HK-2 (cell line): ENCODE results near the gene ERC2.

Experiments
- DNase-seq: peaks from one replicate; pipeline ENCODE4 v3.0.0-alpha.2; 2018; ENCODE audit not compliant: unreplicated experiment

ERC2 gene

DNA sequence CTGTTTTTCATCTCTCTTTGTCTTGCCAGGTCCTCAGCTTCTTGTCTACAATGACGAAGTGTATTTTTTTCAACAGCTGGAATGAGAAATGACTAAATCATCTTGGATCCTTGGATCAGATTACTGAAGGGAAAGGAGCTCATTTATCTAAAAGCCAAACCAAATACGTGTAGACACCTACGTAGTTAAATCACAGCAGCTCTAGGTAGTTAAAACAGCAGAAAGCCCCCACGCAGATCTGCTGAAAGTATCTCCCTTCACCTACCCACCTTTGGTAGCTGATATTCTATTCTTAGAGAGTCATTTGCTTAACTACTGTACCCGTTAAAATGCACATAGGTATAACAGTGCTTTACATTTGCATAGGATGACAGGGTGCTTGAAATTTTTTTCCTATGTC, 875.7 kb downstream of the ERC2 start:
- no peak for DNase-seq

DNA sequence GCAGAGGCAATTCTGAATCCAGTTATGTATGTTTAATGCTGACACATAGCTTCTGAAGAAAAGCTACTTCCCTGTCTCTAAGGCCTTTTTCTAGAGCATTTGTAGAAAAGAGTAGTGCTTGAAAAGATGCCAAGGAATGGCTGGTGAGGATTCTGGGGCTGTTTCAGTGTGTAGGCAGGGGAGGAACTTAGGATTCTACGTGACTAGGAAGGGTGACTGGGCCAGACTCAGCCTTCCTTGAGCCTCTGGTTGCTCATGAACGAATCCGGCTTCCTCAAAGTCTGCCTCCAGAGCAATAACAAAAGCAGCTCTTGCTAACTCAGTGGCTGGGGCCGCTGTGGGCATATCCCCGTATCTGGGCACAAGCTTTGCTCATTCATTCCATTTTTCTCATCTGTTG, 876.4 kb downstream of the ERC2 start:
- DNase-seq = no peak

DNA sequence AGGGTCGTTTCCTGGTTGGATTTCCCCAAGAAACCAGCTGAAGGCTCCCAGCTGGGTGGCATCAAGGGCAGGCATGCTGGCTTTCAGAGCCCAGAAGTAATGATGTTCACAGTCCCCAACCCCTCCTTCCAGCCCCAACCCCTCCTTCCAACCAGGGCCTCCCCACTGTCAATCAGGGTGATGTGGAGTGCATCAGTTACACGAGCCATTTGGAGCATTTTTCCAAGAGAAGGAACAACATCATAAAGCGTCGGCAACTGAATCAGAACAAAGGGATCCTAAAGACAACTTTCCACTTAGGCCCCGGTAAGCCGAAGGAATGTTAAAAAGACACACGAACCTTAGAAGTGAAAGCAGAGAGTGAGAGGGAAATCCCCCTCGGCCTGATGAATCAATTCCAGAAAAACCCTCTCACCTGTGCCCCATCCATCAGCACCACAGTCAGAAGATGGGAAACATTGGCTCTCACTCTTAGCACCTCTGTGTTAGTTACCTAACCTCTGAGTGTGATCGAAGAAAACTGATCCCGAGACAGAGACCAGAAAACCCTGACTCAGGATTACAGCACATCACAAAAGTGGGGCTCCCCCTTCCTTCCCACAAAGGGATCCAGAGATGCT, 880.0 kb downstream of the ERC2 start:
- DNase-seq = no peak

DNA sequence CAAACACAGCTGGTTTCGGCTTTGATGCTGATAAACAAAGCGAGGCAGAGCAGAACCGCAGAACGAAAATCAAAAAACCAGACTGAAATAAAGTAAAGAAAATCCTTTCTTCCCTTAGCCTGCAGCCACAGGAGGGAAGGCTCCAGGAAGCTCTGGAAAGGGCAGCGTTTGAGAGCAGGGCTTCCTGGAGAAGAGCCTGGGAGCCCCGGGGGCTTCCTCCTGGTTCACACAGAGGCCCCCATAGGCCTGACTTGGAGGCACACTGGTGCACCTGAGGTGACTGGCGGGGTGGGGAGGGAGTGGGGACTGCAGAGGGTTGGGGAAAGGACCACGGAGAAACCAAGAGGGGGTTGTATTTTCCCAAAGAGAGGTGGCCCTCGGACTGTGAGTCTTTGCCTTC, 882.4 kb downstream of the ERC2 start:
- DNase-seq = no peak

DNA sequence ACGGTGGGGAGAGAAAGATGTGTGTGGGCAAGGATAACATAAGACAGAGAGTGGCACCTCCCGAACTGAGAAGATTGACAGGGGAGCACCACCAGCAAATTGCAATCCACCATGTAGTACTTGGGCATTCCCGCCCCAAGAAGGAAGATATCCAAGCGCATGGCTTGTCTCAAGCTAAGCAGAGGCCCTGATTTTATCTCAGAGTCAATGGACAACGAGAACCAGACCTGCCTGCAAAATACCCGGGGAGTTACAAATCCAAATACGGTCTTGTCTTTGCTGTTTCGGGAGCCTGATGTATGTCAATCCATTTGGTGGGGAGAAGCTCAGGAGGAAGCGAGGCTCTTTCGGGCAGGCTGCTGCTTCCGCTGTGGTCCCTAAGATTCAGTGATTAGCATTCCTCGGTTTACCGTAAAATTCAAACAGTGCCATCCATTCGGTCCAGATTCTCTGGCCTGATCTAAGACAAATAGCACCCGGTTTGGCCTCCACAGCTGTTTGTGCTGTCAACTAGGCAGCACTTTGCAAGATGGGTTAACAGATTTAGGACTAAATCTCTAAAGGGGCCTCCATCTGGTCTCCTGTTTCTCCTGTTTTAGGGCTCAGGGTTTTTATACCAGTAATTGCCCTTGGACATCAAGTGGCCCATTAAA, 883.4 kb downstream of the ERC2 start:
- DNase-seq = no peak

DNA sequence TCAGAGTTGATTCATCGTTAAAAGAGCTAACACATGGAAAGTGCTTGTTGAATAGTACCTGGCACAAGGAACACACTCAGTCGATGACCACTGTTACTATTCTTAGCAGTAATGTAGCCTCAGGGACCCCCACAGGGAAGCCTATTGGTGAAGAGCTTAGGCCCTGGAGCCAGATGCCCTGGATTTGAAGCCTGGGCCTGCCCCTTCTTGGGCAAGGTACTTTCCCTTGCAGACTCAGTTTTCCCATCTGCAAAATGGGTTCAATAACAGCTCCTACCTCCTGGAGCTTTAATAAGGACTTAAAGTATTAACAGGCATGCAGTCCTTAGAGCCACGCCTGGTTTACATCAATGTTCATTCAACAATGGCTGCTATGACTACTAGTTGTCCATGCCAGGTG, 884.2 kb downstream of the ERC2 start:
- DNase-seq = no peak

DNA sequence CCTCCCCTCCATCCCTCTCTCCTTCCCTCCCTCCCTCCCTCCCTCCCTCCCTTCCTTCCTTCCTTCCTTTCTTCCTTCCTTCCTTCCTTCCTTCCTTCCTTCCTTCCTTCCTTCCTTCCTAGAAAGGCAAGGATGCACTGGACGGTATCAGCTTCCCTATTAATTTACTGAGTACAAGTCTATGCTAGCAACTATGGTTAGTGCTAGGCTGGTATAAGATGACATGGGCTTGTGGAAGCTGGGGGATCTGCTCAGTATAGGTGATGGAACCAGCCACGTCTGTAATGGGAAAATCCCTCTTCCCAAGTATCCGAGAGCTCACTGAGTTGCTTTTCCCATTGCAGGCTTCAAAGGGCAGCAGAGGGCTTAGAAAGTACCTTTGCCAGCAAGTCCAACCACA, 884.8 kb downstream of the ERC2 start:
- DNase-seq = no peak

DNA sequence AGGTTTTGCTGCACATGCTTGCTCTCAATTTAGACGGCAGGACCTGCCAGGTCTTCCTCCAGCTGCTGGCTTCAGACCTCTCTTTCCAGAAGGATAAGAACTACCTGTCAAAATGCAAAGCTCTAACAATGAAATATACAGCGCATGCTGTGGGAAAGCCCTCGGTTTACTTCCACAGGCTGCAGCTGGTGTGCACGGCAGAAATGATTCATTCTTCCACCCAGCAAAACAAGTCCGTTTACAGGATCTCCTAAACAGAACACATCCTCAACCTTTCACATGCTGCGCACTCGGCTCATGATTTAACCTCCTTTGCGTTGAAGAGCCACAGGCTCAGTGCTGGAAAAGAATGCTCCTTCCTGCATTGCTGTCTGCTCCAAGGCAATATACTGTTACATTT, 888.8 kb downstream of the ERC2 start:
- no peak for DNase-seq

DNA sequence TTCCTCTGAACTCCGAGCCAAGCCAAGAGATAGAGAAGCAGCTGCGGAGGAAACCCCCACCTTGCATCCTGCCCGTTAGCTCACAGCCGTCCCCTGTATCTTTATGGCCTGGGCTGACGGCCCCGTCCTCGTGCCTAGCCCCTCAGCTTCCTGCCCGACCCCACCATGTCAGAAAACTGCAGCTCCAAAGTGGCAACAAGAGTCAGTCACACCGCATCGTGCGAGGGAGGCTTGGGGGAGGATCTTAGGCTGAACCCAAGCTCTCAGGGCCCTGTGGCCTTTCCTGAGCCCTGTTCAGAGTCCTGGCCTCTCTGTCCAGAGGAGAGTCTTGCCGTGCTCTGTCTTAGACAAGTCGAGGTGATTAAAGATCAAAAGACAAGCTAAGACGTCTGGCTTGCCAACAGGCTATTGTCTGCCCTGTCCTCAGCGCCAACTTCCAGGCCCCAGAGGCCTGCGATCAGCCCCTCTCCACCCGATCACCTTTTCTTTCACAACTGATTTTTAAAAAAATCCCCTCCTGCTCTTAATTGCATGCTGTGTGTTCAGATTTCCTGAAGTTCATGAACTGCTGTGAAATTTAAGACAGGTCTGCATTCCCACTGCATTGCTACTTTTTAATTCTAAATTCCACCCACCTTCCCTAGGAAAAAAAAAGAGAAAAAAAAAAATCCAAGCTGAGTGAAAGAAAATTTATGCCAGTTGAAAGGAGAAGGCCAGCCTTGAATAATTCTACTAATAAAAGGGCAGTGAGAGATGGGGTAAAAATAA, 891.5 kb downstream of the ERC2 start:
- DNase-seq = no peak

DNA sequence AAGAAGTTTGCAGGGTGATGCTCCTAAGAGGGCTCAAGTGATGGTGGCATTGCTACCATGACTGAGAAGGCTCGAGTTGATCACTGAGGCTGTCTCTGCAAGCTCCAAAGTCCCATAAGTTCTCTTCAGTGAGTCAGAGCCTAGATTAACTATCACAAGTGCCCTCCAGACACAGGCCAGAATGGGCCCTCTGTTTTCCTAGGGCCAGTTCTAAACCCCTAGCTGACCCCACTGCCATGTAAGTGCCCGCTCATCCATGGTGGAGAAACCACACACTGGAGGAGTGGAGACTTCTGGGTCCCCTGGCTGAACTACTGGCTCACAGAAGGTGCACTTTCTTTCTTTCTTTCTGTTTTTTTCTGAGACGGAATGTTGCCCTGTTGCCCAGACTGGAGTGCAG, 893.6 kb downstream of the ERC2 start:
- DNase-seq = no peak

DNA sequence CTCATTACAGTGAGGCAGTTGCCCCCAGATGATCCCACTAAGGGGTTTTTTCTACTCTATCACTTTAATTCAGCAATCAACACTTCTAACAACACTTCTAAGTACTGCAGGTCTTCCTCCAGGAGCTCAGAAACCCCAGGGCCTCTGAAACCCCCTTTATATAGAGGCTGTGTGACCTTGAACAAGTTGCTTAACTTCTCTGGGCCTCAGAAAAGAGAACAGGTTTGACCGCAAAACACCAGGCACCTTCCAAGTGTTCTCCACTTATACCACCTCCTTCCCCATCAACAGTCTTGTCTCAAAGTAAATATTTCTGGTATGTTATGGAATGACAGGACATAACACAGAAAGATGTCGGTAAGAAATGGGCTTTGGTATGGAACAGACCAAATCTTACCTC, 895.5 kb downstream of the ERC2 start:
- no peak for DNase-seq

DNA sequence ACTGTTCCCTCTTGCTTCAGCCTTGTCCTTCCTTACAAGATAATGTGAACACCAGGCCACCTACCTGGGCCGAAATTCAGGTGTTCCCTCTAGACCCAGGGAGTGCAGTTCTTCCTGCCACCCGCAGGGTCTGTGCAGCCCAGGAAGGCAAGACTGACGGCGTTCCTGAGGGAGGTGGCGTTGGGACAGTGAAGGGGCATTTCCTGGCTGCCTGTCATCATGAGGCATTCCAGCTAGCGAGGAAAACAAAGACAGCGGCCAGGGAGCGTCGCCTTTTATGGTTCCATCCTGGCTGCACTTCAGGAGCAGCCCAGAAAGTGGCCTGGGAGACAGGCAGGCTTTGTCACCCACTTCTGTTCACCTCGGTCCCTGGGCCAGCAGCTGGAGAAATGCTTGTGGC, 896.4 kb downstream of the ERC2 start:
- DNase-seq = no peak

DNA sequence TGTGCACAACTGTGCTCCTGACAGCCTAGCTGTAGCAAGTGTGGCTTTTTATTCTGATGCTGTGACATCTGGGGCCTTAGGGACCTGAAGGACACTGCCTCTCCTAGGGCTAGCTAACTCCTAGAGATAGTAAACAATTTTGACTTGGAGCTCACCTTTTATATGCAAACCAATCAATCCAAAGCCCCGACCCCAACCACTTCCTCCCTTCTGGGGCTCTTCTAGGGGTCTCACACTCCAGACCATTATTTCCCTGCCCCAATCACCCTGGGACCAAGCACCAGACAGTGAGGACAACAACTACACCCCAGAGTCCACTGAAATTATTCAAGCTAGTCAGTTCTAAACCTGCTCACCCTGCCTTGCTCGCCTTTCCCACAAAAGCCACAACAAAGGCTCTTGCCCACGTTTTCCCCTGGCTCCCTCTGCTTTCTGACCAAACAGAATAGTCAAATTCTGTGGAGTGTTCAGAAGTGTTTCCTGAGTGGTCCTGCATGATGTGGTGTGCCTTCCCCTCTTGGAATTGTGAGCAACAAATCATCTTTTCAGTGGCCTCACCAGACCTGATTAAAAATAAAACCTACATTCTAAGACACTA, 897.0 kb downstream of the ERC2 start:
- DNase-seq = no peak

DNA sequence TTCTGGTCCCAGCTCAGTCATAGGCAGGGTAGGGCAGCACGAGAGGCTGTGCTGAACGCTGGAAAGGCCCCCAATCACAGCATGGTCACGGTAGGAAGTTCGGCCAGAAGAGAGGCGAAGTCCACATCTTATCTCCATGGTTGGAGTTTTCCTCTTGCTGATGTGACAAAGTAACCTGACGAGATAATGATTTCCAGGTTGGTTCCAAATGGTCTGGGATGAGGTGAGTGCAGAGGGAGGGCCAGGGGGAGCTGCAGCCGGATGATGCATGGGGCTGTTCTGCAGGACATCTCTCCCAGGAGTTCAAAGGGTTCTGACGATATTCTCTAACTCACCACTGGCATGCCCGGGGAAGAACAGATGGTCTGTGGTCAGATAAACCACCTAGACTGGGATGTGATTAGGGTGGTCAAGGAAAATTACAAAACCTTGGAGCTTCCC, 898.0 kb downstream of the ERC2 start:
- DNase-seq = peak; percentile 9

DNA sequence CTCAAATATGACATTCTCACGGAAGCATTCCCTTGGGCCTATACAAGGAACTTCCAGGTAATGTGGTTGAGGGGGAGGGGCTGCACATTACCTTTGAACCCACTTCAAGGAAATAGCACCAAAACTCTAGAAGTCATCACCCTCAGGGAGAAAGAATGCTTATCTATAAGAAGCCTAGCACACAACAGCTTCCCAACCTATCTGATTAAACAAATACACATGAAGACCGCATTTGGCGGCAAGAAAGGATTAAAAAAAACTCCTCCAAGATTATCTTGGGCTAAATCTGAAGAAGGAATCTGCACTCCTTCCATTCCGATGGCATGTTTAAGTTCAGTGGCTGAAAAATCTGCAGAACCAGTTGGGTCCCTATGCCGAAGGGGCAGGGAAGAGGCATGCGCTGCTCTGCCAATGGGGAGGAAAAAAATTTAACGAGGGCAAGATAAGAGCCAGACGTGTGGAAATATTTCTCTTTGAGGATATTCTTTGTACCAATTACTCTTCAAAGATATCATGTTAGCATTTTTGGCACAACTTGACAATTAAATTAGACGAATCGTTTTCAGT, 899.2 kb downstream of the ERC2 start:
- no peak for DNase-seq

DNA sequence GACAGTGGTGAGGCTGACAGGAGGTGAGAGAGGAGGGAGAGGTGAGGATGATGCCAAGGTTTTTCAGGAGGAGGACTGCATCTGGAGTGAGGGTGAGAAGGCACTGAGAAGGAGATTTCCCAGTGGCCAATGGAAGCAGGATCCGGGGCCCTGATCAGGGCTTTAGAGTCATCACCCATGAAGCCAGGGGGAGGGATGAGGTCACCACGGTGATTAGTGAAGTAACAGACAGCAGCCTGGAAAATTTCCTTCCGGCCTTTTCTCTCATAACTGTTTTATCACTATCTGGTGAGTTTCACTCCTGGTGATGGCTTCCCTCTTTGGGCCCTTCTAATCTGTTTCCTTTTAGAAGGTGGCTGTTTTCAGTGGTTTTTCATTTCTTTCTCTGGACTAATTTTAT, 900.7 kb downstream of the ERC2 start:
- DNase-seq = no peak

DNA sequence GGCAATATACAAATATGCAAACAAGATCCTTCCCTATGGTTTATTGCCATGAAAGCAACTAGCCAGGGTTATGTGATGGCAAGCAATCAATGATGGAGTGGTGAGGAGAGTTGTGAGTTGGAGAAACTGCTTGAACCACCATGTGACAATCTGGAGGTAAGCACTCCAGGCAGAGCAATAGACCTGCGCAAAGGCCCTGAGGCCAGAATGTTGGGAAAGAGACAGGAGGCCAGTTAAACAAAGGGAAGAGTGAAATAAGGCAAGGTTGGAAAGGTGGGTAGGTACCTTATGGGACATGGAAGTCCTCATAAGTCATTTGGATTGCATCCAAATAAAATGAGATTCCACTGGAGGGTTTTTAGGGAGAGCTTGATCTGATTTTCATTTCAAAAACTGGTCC, 901.1 kb downstream of the ERC2 start:
- DNase-seq = no peak

DNA sequence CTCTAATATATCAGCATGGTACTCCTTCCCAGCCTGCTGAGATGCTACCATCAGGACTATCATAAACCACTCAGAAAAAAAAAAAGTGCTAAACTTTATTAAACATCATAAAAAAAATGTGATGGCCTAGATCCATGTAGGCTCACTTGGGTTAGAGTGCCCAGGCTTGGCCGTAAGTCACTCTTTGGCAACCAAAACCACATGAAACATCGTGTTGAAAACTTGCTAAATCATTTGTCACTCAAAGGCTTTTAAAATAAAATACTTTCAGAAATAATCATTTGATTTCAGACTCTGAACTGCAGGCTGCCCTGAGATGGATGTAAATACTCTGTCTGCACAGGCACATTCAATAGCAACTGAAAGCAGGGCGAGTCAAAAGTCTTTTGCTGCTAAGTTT, 902.7 kb downstream of the ERC2 start:
- no peak for DNase-seq

DNA sequence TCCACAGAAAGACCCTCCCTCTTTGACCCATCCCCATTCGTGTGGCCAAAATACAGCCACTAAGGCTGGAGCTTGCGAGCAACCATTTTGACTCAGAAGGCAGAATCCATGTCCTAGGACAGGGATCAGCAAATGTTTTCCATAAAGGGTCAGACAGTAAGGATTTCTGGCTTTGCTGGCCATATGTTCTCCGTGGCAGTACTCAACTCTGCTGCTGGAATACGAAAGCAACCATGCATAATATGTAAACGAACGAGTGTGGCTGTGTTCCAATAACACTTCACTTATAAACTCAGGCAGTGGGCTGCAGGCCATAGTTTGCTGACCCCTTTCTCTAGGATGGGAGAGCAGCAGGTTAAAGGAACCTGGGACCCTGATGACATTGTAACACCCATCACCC, 903.5 kb downstream of the ERC2 start:
- no peak for DNase-seq

DNA sequence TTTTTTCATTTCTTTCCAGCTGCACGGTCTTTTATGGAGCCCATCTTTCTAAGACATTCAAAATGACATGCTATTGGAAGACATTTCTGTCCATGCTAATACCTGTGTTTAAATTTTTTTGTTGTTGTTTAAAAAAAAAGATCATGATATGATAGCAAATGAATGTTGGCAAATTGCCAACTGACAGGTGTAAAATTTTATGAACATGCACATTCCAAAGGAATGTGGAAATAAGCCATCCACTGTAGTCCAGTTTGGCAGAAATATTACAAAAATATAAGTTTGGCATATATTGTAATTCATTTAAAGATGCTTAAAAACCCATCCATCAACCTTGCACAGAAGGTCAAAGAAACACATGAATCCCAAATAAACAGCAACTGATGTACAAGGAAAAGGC, 905.6 kb downstream of the ERC2 start:
- DNase-seq = no peak

DNA sequence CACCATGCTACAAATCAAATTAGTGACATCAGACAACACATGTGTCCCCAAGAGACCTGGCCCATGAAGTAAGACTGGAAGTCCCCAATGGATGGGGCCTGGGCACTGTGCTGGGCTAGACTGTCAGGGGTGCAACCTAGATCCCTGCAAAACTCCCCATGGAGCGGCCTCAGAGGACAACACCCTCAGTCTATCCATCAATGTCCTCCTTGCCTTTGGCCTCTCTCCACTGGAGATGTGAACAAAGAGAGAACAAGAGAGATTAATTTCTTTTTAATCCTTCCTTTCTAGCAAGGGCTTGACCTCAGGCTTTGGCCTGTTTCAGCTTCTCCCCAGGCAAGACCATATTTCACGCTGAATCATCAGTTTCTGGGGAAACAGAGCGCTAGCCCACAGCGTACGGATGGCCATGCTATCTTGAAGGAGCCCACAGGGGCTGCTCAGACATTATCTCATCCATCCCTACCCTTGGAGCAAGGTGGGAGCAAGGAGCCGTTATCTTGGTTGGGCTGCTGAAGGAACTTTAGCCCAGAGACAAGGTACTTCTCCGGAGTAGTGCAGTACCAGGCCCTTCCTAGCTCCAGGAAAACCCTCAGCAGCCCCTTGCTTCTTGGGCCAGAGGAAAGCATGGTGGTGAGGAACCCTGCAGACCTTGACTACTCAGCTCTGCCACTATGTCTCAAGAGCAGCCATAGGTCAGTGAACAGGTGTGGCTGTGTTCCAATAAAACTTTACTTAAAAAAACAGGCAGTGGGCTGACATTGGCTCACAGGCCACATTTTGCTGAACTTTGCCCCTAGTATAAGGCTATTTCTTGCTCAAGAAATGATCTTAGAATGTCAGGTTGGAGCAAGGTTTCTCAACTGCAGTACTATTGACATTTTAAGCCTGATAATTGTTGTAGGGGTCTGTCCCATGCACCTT, 908.5 kb downstream of the ERC2 start:
- DNase-seq = no peak
